Loucy (cell line): ENCODE measurements around the gene COL20A1.

Source experiments
- H2AFZ ChIP-seq: fragments of 200-600 bp; sonication (generic); 2 replicates; pipeline ENCODE4 v1.6.0; 2016; ENCODE audit warnings: antibody characterized with exemption, mild to moderate bottlenecking, low read length, moderate library complexity
- H3F3A ChIP-seq: fragments of 200-600 bp; 2 replicates; pipeline ENCODE4 v1.6.0; 2016; ENCODE audit warnings: antibody characterized with exemption, low read depth, mild to moderate bottlenecking
- H3K27me3 ChIP-seq: fragments of 200-600 bp; sonication (generic); 2 replicates; pipeline ENCODE4 v1.6.1; 2014; ENCODE audit warnings: low read length, mild to moderate bottlenecking; ENCODE audit not compliant: insufficient read depth, poor library complexity, severe bottlenecking
- H3K36me3 ChIP-seq: fragments of 200-600 bp; sonication (generic); 2 replicates; pipeline ENCODE4 v1.6.1; 2016; ENCODE audit warnings: low read length; ENCODE audit not compliant: insufficient read depth
- H3K4me1 ChIP-seq: fragments of 200-600 bp; sonication (generic); 2 replicates; pipeline ENCODE4 v1.5.1; 2014; ENCODE audit warnings: low read length, mild to moderate bottlenecking; ENCODE audit not compliant: insufficient read depth, poor library complexity, severe bottlenecking
- H3K4me2 ChIP-seq: fragments of 200-600 bp; sonication (generic); 2 replicates; pipeline ENCODE4 v1.6.0; 2014; ENCODE audit warnings: antibody characterized with exemption, low read length, low read depth, mild to moderate bottlenecking; ENCODE audit not compliant: poor library complexity, severe bottlenecking
- H3K4me3 ChIP-seq: fragments of 200-600 bp; sonication (generic); 2 replicates; pipeline ENCODE4 v1.5.1; 2014; ENCODE audit warnings: low read length, mild to moderate bottlenecking, mixed read lengths; ENCODE audit not compliant: poor library complexity, severe bottlenecking
- H3K79me2 ChIP-seq: fragments of 200-600 bp; sonication (generic); 2 replicates; pipeline ENCODE4 v1.6.1; 2014; ENCODE audit warnings: low read length; ENCODE audit not compliant: insufficient read depth
- H3K9ac ChIP-seq: fragments of 200-600 bp; sonication (generic); 2 replicates; pipeline ENCODE4 v1.6.0; 2014; ENCODE audit warnings: mild to moderate bottlenecking, low read depth, low read length, moderate library complexity; ENCODE audit not compliant: poor library complexity, severe bottlenecking
- H3K9me2 ChIP-seq: fragments of 200-600 bp; sonication (generic); replicated peaks from 2 replicates; pipeline ENCODE4 v1.6.1; 2016; ENCODE audit warnings: low read depth, low read length, mixed read lengths
- H3K9me3 ChIP-seq: fragments of 200-600 bp; sonication (generic); 2 replicates; pipeline ENCODE4 v1.6.1; 2014; ENCODE audit warnings: mild to moderate bottlenecking, antibody characterized with exemption, low read length, low read depth; ENCODE audit not compliant: insufficient read depth
- H4K20me1 ChIP-seq: fragments of 200-600 bp; sonication (generic); 2 replicates; pipeline ENCODE4 v1.6.0; 2014; ENCODE audit warnings: antibody characterized with exemption, low read length, mild to moderate bottlenecking; ENCODE audit not compliant: insufficient read depth, poor library complexity, severe bottlenecking
- EZH2phosphoT487 ChIP-seq: fragments of 200-600 bp; IDR thresholded peaks from 2 replicates; pipeline ENCODE4 v1.6.1; 2018; ENCODE audit warnings: antibody characterized with exemption, mild to moderate bottlenecking, moderate library complexity, borderline replicate concordance
- TF ChIP-seq, protein P1 (sequence below): fragments of 200-600 bp; sonication (generic); conservative IDR thresholded peaks from 2 replicates; pipeline ENCODE4 v1.5.1; 2014; ENCODE audit warnings: mild to moderate bottlenecking, antibody characterized with exemption, low read length

Gene COL20A1

GRCh38 chr20:63292292-63292701, 689 bp upstream of the COL20A1 start:
- TF ChIP-seq EZH2phosphoT487: no peak
- no peaks in the 10 kb centered on the region for H3K27me3 ChIP-seq
- H3F3A ChIP-seq: no peaks in the 10 kb centered on the region
- H3K9me2 ChIP-seq: no peaks in the 10 kb centered on the region
- H3K4me2 ChIP-seq: no peak overlapping the region
- no peak overlapping the region for H3K9ac ChIP-seq
- H2AFZ ChIP-seq: no peak overlapping the region
- H3K79me2 ChIP-seq: peaks cover 1% of the 10 kb centered on the region; the same call in 1 of the 2 replicates
- H4K20me1 ChIP-seq: peaks cover 7% of the 10 kb centered on the region
- H3K4me1 ChIP-seq: no peaks in the 10 kb centered on the region
- no peaks in the 10 kb centered on the region for H3K9me3 ChIP-seq
- no peak overlapping the region for H3K4me3 ChIP-seq
- H3K36me3 ChIP-seq: peaks cover 13% of the 10 kb centered on the region; the same call in 1 of the 2 replicates

DNA sequence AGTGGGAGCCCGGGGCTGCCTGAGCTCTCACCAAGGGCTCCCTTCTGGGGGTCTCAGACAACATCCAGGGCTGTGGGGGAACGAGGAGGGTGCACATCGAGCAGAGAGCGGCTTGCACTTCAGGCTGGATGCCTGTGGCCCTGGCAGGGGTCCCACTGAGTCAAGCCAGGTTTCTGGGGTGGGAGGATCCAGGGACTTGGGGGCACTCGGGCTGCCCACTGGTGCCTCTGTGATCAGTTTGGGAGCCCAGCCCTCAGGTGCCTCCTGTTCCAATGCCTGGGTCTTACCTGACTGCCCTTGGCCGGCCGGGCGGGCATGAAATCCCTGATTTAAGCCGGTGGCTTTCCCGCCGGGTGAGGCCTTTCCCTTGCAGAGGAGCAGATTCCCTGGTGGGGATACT, 470 bp downstream of the COL20A1 start:
- H3K9ac ChIP-seq: no peak overlapping the region
- no peaks in the 10 kb centered on the region for H3K27me3 ChIP-seq
- no peak for TF ChIP-seq EZH2phosphoT487
- TF ChIP-seq, protein P1, sequence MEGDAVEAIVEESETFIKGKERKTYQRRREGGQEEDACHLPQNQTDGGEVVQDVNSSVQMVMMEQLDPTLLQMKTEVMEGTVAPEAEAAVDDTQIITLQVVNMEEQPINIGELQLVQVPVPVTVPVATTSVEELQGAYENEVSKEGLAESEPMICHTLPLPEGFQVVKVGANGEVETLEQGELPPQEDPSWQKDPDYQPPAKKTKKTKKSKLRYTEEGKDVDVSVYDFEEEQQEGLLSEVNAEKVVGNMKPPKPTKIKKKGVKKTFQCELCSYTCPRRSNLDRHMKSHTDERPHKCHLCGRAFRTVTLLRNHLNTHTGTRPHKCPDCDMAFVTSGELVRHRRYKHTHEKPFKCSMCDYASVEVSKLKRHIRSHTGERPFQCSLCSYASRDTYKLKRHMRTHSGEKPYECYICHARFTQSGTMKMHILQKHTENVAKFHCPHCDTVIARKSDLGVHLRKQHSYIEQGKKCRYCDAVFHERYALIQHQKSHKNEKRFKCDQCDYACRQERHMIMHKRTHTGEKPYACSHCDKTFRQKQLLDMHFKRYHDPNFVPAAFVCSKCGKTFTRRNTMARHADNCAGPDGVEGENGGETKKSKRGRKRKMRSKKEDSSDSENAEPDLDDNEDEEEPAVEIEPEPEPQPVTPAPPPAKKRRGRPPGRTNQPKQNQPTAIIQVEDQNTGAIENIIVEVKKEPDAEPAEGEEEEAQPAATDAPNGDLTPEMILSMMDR: no peak
- H3K4me1 ChIP-seq: no peaks in the 10 kb centered on the region
- no peak overlapping the region for H3K4me3 ChIP-seq
- no peak overlapping the region for H3K4me2 ChIP-seq
- no peaks in the 10 kb centered on the region for H3K9me2 ChIP-seq
- H3K79me2 ChIP-seq: no peaks in the 10 kb centered on the region
- H2AFZ ChIP-seq: no peak overlapping the region
- H3K9me3 ChIP-seq: no peaks in the 10 kb centered on the region
- H4K20me1 ChIP-seq: peaks cover 7% of the 10 kb centered on the region
- H3K36me3 ChIP-seq: peaks cover 9% of the 10 kb centered on the region; the same call in 1 of the 2 replicates
- H3F3A ChIP-seq: no peaks in the 10 kb centered on the region

DNA sequence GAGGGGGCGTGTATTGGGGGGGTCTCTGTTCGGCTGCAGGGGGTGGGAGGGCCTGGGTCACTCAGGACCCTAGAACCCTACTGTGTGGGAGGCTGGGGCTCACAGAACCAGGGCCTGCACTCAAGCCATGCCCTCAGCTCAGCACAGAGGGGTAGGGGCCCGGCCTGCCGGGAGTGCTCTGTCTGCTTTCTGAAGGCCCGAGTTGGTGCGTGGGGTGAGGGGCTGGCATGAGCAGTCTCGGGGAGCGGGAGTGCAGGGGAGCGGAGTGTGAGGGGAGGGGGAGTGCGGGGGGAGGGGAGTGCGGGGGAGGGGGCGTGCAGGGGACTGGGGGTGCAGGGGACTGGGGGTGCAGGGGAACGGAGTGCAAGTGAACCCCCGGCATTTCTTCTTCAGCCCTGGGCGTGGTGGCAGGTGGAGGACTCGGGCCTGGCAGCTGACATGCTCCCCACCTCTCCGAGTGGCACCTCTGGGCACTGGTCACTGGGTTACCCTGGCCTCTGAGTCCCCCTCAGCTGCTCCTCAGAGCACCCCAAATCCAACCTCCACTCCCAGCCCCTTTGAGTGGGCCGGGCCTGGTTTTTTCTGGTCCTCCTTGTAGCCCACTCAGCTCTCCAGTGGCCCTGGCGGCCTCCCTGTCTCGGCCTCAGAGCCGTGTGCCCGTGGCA, 1.0 kb downstream of the COL20A1 start:
- peaks cover 3% of the 10 kb centered on the region; the same call in 1 of the 2 replicates for H3K36me3 ChIP-seq
- no peaks in the 10 kb centered on the region for H3K27me3 ChIP-seq
- no peak overlapping the region for H2AFZ ChIP-seq
- no peaks in the 10 kb centered on the region for H3K9me3 ChIP-seq
- TF ChIP-seq, protein P1: no peak
- no peaks in the 10 kb centered on the region for H3K9me2 ChIP-seq
- H3K79me2 ChIP-seq: no peaks in the 10 kb centered on the region
- no peaks in the 10 kb centered on the region for H3F3A ChIP-seq
- H3K4me1 ChIP-seq: no peaks in the 10 kb centered on the region
- H3K9ac ChIP-seq: no peak overlapping the region
- H3K4me3 ChIP-seq: no peak overlapping the region
- no peak overlapping the region for H3K4me2 ChIP-seq
- H4K20me1 ChIP-seq: peaks cover 3% of the 10 kb centered on the region

DNA sequence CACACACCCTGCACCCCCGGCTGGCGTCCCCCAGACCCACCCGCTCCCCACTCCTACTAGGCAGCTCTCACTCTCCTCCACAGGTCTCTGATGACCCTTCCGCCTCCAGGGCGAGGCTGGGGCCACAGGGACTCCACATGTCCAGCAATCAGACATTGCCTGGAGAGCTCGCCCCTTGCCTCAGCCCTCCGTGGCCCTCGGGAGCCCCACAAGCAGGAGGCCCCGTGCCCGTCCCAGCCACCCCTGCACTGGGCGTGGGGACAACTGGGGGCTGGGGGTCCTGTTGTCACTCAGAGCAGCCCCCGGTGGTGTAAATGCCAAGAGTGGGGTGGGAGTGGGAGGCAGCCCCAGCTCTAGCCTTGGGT, 1.5 kb downstream of the COL20A1 start:
- H4K20me1 ChIP-seq: no peaks in the 10 kb centered on the region
- no peak overlapping the region for H3K9ac ChIP-seq
- no peak overlapping the region for H3K4me3 ChIP-seq
- H3K36me3 ChIP-seq: no peaks in the 10 kb centered on the region
- H2AFZ ChIP-seq: no peak overlapping the region
- no peaks in the 10 kb centered on the region for H3K27me3 ChIP-seq
- H3K9me3 ChIP-seq: no peaks in the 10 kb centered on the region
- no peak for TF ChIP-seq EZH2phosphoT487
- H3K9me2 ChIP-seq: no peaks in the 10 kb centered on the region
- no peak overlapping the region for H3K4me2 ChIP-seq
- H3K79me2 ChIP-seq: no peaks in the 10 kb centered on the region
- H3K4me1 ChIP-seq: no peaks in the 10 kb centered on the region
- no peaks in the 10 kb centered on the region for H3F3A ChIP-seq
